Measurements from ENCODE around the gene G3BP2. TPM values are rescaled to one million over a fixed set of nuclear protein-coding genes. Genes with fewer than 3 reads are reported as not detected.

The G3BP2 gene
- total RNA-seq, 1 donor from 2014 or later, result 281 TPM

DNA sequence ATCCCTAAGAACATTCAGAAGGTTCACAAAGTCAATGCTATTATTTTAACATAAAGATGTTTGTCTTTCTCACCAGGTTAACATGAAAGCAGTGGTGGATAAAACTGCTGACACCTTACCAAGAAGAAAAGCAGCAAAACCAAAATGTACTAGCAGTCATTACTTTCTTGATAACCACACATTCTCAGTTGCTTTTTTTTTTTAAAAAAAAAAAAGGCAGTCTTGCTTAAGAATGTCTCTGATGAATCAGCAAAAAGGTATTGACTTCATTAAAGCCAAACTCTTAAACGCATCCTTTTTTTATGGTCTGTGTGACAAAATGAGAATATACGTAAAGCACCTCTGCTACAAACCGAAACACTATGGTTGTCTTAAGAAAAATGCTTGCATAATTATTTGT, 74.8 kb downstream of the G3BP2 start:
- Histone ChIP-seq H3K4me1 (ENCODE audit: insufficient read depth, low read length) (no peaks in the 10 kb centered on the region), H4K20me1 (ENCODE audit: insufficient read depth, low read length) (no peaks in the 10 kb centered on the region), H3K4me2 (ENCODE audit: low read length) (no peak overlapping the region), H3K27me3 (ENCODE audit: insufficient read depth, low read length) (no peaks in the 10 kb centered on the region), H3K4me3 (ENCODE audit: insufficient read depth, low read depth, low read length) (no peak overlapping the region), H3K9me3 (ENCODE audit: insufficient read depth, low read depth, low read length) (no peaks in the 10 kb centered on the region), H2AFZ (ENCODE audit: low read depth, low read length) (no peak overlapping the region), H3K27ac (ENCODE audit: low read depth, low read length) (no peak overlapping the region), H3K9ac (ENCODE audit: low read length) (no peak overlapping the region), H3K79me2 (ENCODE audit: insufficient read depth, low read length) (no peaks in the 10 kb centered on the region), H3K36me3 (ENCODE audit: insufficient read depth, low read length) (no peaks in the 10 kb centered on the region)
- Mint-ChIP-seq H3K9me3 (ENCODE audit: unreplicated experiment) (no peaks in the 10 kb centered on the region), H3K27me3 (ENCODE audit: low read depth, unreplicated experiment) (no peaks in the 10 kb centered on the region), H3K4me3 (ENCODE audit: unreplicated experiment) (no peak overlapping the region), H3K4me1 (ENCODE audit: low read depth, unreplicated experiment) (peaks cover 7% of the 10 kb centered on the region), H3K27ac (ENCODE audit: unreplicated experiment) (peak overlapping the region; percentile 63), H3K36me3 (ENCODE audit: low read depth, unreplicated experiment) (no peaks in the 10 kb centered on the region)
- TF ChIP-seq, protein P1, sequence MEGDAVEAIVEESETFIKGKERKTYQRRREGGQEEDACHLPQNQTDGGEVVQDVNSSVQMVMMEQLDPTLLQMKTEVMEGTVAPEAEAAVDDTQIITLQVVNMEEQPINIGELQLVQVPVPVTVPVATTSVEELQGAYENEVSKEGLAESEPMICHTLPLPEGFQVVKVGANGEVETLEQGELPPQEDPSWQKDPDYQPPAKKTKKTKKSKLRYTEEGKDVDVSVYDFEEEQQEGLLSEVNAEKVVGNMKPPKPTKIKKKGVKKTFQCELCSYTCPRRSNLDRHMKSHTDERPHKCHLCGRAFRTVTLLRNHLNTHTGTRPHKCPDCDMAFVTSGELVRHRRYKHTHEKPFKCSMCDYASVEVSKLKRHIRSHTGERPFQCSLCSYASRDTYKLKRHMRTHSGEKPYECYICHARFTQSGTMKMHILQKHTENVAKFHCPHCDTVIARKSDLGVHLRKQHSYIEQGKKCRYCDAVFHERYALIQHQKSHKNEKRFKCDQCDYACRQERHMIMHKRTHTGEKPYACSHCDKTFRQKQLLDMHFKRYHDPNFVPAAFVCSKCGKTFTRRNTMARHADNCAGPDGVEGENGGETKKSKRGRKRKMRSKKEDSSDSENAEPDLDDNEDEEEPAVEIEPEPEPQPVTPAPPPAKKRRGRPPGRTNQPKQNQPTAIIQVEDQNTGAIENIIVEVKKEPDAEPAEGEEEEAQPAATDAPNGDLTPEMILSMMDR (IDR thresholded peaks at IDR 0.05; ENCODE audit: insufficient read depth, low read depth, low read length), result no peak
- no peak for TF ChIP-seq EZH2 (IDR thresholded peaks at IDR 0.05; ENCODE audit: insufficient read depth, low read length)
- peak; percentile 76 for DNase-seq (ENCODE audit: low read depth)
- peak; percentile 43 for FAIRE-seq

DNA sequence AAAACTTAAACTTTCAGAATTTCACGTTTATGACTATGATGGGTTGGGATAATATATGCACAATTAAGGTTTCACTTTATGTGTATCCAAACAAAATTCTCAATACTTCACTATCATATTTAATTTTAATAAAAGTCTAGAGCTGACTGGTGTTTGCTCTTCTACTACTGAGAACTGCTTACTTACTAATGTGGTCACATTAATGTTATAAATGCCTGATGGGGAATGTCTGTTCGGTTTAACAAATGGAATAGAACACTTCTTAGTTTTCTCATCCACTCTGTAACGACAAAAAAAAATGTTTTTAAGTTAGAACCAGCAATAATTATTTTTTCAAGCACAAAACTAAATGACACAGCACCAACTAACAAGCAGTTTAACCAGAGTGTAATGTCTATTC, 77.2 kb downstream of the G3BP2 start:
- Histone ChIP-seq H3K4me3 (ENCODE audit: insufficient read depth, low read depth, low read length) (no peak overlapping the region), H3K9me3 (ENCODE audit: insufficient read depth, low read depth, low read length) (no peaks in the 10 kb centered on the region), H3K27ac (ENCODE audit: low read depth, low read length) (no peak overlapping the region), H4K20me1 (ENCODE audit: insufficient read depth, low read length) (no peaks in the 10 kb centered on the region), H3K27me3 (ENCODE audit: insufficient read depth, low read length) (no peaks in the 10 kb centered on the region), H3K4me1 (ENCODE audit: insufficient read depth, low read length) (no peaks in the 10 kb centered on the region), H3K4me2 (ENCODE audit: low read length) (no peak overlapping the region), H3K79me2 (ENCODE audit: insufficient read depth, low read length) (no peaks in the 10 kb centered on the region), H3K9ac (ENCODE audit: low read length) (no peak overlapping the region), H2AFZ (ENCODE audit: low read depth, low read length) (no peak overlapping the region), H3K36me3 (ENCODE audit: insufficient read depth, low read length) (no peaks in the 10 kb centered on the region)
- Mint-ChIP-seq H3K9me3 (ENCODE audit: unreplicated experiment) (no peaks in the 10 kb centered on the region), H3K27me3 (ENCODE audit: low read depth, unreplicated experiment) (no peaks in the 10 kb centered on the region), H3K27ac (ENCODE audit: unreplicated experiment) (no peak overlapping the region), H3K4me3 (ENCODE audit: unreplicated experiment) (no peak overlapping the region), H3K4me1 (ENCODE audit: low read depth, unreplicated experiment) (peaks cover 7% of the 10 kb centered on the region), H3K36me3 (ENCODE audit: low read depth, unreplicated experiment) (no peaks in the 10 kb centered on the region)
- DNase-seq (ENCODE audit: low read depth) (no peak), FAIRE-seq (no peak)
- TF ChIP-seq, protein P1 (IDR thresholded peaks at IDR 0.05; ENCODE audit: insufficient read depth, low read depth, low read length), result no peak
- TF ChIP-seq EZH2 (IDR thresholded peaks at IDR 0.05; ENCODE audit: insufficient read depth, low read length), result no peak

DNA sequence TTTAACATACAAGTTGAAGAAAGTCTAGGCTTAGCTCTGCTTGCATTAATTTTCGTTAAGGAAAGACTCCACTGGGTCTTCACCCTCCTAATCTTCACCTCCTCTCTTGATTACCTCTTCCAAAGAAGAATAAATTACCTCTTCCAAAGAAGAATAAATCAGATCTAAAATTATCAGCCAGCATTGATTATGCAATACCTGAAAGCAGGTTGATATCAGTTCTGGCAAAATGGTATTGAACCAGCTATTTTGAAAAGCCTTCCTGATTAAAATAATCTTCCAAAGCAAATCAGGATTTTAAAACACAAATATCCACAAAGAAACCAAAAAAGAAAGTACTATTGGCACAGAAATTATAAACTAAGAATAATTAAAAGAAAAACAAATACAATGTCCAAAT, 79.8 kb downstream of the G3BP2 start:
- Histone ChIP-seq H3K79me2 (ENCODE audit: insufficient read depth, low read length) (no peaks in the 10 kb centered on the region), H4K20me1 (ENCODE audit: insufficient read depth, low read length) (no peaks in the 10 kb centered on the region), H3K4me2 (ENCODE audit: low read length) (no peak overlapping the region), H2AFZ (ENCODE audit: low read depth, low read length) (no peak overlapping the region), H3K9me3 (ENCODE audit: insufficient read depth, low read depth, low read length) (no peaks in the 10 kb centered on the region), H3K27me3 (ENCODE audit: insufficient read depth, low read length) (no peaks in the 10 kb centered on the region), H3K4me1 (ENCODE audit: insufficient read depth, low read length) (no peaks in the 10 kb centered on the region), H3K27ac (ENCODE audit: low read depth, low read length) (no peak overlapping the region), H3K36me3 (ENCODE audit: insufficient read depth, low read length) (no peaks in the 10 kb centered on the region), H3K4me3 (ENCODE audit: insufficient read depth, low read depth, low read length) (no peak overlapping the region), H3K9ac (ENCODE audit: low read length) (no peak overlapping the region)
- Mint-ChIP-seq H3K36me3 (ENCODE audit: low read depth, unreplicated experiment) (no peaks in the 10 kb centered on the region), H3K9me3 (ENCODE audit: unreplicated experiment) (no peaks in the 10 kb centered on the region), H3K27ac (ENCODE audit: unreplicated experiment) (no peak overlapping the region), H3K4me3 (ENCODE audit: unreplicated experiment) (no peak overlapping the region), H3K4me1 (ENCODE audit: low read depth, unreplicated experiment) (peaks cover 2% of the 10 kb centered on the region), H3K27me3 (ENCODE audit: low read depth, unreplicated experiment) (no peaks in the 10 kb centered on the region)
- TF ChIP-seq, protein P1 (IDR thresholded peaks at IDR 0.05; ENCODE audit: insufficient read depth, low read depth, low read length), result no peak
- no peak for TF ChIP-seq EZH2 (IDR thresholded peaks at IDR 0.05; ENCODE audit: insufficient read depth, low read length)
- no peak for FAIRE-seq
- DNase-seq (ENCODE audit: low read depth), result no peak

Other genes with a start within 250 kb of the G3BP2 start
- gene RCHY1, start 159.0 kb downstream of the G3BP2 start, total RNA-seq, result 35.3 and 40.7 TPM in 2 replicates
- gene THAP6, start 158.9 kb downstream of the G3BP2 start, total RNA-seq, result 17.0 and 20.6 TPM in 2 replicates
- gene ODAPH, start 117.3 kb downstream of the G3BP2 start, total RNA-seq, result 55.3 TPM in 2 replicates
- gene CDKL2, start 42.9 kb downstream of the G3BP2 start, total RNA-seq, result 3.7 and 4.7 TPM in 2 replicates
- gene USO1, start 51.2 kb upstream of the G3BP2 start, total RNA-seq, result 104 and 105 TPM in 2 replicates
- gene PPEF2, start 229.0 kb upstream of the G3BP2 start, total RNA-seq, result not detected in 2 replicates